Glomerular visceral epithelial cell (primary cell): ENCODE results near the gene KIF18B.

ENCODE experiments used
- DNase-seq: peaks from one replicate; pipeline ENCODE4 v3.0.0-alpha.2; 2016; ENCODE audit errors: extremely low spot score

KIF18B gene

GRCh38 chr17:44947461-44948314, at the start of gene KIF18B:
Gene KIF18B, minus strand, starts transcription at chr17:44947773. Its CDS starts 11,429 bp downstream, at chr17:44936344.
- peak; percentile 96 for DNase-seq

- DNase-seq: no peak
These were observed 48.7 kb upstream of the KIF18B start for GRCh38 chr17:44996304-44996703.

GRCh38 chr17:44995436-44996001, 47.9 kb upstream of the KIF18B start:
- DNase-seq: no peak

DNA sequence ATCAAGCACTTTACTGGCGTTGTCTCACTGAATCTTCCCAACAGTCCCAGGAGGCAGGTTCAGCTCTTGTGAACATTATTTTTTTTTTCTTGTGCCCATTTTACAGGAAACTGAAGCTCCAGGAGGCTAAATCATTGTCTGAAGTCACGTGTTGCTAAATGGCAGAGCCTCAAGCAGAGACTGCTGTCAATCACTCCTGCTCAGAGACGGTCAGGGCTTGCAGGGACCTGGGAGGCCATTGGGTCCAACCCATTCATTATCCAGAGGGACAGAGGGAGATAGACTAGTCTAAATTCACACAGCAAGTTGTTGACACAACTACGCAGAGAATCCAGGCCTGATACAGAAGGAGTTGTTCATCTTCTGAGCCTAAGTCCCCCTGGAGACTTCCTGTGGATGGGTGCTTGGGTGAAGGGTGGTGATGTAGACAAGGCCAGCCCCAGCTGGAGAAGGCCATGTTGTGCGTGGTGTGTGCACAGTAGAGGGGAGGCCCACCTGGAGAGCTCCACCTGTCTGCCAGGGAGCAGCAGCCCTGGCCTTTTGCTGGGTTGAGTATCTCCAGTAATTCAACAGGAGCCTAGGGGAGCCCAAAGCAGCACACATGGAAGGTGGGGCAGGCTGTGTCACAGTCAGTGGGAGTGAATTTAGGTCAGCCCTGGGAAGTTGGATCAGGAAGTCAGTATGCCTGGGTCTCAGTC, 44.8 kb upstream of the KIF18B start:
- no peak for DNase-seq

- no peak for DNase-seq
These were observed 43.4 kb upstream of the KIF18B start for GRCh38 chr17:44990994-44991393.

- DNase-seq: peak; percentile 38
These were observed 42.1 kb upstream of the KIF18B start for GRCh38 chr17:44989552-44990138.

- no peak for DNase-seq
These were observed 40.7 kb upstream of the KIF18B start for GRCh38 chr17:44988044-44988942.

DNA sequence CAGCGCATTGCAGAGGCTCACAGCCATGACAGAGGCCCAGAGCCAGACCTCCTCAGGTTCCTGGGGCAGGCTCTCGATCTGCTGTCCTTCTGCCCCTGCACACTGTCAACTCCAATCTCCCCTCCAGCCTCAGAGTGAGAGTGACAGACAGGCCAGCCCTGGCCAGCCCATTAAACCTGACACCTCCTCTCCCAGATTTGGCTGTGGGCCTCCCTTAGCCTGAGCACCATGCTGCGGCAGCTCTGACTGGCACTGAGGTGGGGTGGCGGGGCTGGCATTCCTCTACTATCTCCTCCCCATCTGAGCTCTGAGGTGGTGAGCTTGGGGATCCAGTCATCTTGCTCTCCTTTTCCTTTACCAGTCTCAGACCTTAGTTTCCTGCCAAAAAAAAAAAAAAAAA, 36.0 kb upstream of the KIF18B start:
- no peak for DNase-seq

- DNase-seq: no peak
These were observed 34.6 kb upstream of the KIF18B start for GRCh38 chr17:44982113-44982702.

- DNase-seq: peak; percentile 51
These were observed 33.8 kb upstream of the KIF18B start for GRCh38 chr17:44981221-44981968.

DNA sequence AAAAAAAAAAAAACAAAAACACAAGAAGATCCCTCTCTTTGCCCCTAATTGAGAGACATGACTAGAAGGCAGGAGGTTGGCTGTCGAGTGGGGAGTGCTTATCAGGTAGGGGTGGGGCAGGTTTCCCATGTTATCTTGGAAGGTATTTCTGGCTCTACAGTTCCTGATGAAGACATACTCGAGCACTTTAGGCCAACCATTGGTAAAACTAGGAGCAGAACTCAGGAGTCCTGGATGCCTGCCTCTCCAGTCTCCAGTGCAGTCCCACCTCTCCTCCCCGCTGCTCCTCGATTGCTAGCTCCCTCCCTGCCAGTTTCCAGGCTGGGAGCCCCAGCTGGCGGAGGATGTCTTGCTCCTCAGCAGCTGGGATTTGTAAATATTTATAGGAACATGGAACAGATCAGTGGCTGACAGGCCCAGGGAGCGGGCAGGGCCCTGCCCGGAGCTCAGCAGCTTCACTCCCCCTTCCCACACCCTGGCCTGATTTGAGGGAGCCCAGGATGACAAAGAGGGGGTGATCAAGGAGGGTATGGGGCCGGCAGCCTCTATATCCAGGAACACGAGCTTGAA, 31.9 kb upstream of the KIF18B start:
- DNase-seq: no peak

GRCh38 chr17:44978807-44979206, 31.2 kb upstream of the KIF18B start:
- DNase-seq: no peak

GRCh38 chr17:44977814-44978550, 30.4 kb upstream of the KIF18B start:
- no peak for DNase-seq

GRCh38 chr17:44977065-44977464, 29.5 kb upstream of the KIF18B start:
- DNase-seq: no peak

GRCh38 chr17:44976206-44976605, 28.6 kb upstream of the KIF18B start:
- no peak for DNase-seq

GRCh38 chr17:44972953-44973352, 25.4 kb upstream of the KIF18B start:
- DNase-seq: peak; percentile 86

GRCh38 chr17:44971776-44972483, 24.4 kb upstream of the KIF18B start:
- DNase-seq: peak; percentile 60

DNA sequence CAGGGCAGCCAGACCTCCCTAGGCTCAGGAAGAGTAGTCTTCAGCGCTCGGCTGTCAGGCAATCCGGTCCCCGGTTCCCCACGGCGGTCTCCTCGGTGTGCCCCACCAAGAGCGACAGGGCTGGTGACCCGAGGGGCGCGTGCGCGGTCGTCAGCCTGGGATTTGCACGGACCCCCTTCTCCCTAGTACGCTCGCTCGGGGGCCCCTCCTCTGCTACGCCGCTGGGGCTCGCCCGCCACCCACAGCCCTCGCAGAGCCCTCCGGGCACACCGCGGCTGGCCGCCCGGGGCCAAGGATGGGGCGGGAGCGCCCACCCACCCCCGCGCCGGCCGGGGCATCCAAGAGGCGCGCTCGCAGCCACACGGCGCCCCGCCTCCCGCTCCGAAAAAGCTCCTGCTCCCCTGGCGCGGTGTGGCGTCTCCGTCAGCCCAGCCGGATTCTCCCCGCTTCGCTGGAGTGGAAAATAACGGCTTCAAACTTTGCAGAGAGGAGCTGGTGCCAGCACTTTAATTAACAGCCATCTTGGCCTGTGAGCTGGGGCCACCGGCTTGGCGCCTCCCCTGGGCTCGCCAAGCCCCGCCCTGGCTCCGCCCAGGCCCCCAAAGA, 22.7 kb upstream of the KIF18B start:
- DNase-seq: peak; percentile 81
